ENCODE results near the gene PLK5. TPM values are rescaled to one million over a fixed set of nuclear protein-coding genes. Genes with fewer than 3 reads are reported as not detected.
"Not testable (repeated sequence)": the region's sequence is repeated elsewhere in the genome, so short reads cannot be mapped to it uniquely, and the experiment has no call there.

Gene PLK5, protein sequence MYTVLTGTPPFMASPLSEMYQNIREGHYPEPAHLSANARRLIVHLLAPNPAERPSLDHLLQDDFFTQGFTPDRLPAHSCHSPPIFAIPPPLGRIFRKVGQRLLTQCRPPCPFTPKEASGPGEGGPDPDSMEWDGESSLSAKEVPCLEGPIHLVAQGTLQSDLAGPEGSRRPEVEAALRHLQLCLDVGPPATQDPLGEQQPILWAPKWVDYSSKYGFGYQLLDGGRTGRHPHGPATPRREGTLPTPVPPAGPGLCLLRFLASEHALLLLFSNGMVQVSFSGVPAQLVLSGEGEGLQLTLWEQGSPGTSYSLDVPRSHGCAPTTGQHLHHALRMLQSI
- total RNA-seq (2014; rRNA removed; shearing (Covaris generic)) = not detected in 2 replicates

DNA sequence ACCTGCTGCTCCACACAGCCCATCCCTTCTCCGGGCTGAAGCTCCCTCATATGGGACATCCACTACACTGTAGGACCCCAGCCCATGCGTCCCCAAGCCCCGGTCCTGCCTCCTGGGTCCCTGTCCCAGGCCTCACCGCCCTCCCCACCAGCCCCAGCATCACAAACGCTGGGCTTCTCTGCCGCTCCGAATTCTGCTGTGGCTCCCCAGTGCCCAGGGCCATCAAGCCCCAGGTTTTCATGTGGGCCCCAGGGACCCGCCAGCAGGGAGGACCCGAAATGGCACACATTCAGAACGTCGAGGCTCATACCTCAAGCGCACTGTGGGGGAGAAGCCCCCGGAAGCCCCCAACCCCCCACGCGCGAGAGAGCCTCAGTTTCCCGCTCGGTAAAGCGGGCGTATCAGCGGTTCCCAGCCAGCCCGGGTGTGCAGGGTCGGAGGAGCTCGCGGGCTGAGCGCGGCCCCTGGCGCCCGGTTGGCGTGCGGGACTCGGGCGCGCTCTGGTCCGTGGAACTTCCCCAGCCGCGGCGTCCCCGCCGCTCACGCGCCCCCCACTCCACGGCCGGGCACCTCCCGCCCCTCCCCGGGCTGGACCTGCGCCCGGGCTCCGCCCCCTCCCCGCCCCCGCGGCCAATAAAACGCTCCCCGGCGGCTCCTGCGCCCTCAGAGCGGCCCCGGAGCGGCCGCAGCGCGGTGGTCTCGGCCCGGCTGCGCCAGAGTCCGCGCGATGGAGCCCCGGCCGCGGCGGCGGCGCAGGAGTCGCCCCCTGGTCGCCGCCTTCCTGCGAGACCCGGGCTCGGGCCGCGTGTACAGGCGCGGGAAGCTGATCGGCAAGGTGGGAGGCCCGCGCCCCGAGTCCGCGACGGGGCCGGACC is at the start of gene PLK5:
Gene PLK5 (plus strand): TSS at position 666 of the 875 bp plus-strand sequence. CDS start 2,920 bp downstream, outside the sequence.
- no peak for DNase-seq (ENCODE audit: low spot score)

DNA sequence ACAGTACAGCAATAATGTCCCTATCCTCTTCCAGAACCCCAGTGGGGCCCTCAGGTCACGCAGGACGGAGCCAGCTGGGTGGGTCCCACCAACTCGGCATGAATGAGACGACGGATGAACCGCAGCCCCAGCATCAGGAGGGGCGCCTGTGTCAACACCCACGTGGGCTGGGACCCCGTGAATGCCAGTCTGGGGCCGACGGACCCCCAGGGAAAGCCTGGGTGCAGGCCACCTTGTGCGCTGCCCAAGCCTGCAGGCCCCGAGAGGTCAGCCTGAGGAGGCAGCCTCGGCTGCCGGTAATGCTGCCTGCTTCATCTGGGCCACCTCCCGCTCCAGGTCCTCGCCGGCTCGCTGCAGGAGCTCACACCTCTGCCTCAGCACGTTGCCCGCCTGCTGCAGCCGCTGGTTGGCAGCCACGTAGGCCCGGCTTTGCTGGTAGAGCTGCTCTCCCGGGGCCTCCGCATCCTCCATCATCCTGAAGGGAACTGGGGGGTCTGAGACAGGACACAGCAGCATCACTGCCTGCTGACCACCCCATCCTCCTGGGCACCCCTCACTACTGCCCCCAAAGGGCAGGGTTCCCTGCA is 49.0 kb upstream of the PLK5 start:
- DNase-seq (ENCODE audit: low spot score) = no peak

DNA sequence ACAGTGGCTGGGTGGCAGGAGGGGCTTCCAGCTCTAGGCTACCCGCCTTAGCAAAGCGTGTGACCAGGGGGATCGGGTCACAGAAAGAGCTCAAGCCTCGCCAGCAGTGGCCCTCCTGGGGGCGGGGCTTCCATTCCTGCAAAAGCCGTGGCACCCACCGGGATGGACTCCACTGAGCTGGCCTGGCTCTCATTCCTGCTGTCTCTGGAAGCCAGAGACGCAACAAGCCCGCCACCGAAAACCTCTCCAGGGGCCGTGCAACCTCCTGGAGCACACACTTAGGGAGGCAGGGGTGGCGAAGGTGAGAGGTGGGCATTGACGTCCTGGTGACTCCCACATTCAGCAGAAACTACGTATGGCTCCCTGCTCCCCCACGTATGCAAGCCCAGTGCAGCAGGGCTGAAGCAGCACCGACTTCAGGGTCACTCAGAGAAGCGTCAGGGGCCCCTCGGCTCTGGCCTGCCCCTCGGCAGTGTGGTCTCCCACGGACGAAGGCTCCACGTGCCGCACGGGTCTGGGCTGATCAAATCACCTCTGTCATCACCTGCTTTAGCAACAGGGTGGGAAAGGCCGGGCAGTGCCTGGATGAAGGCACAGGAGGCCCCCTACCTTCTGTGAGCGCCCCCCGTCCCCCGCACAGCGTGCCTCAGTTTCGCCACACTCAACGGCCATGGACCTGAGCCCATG is 48.0 kb upstream of the PLK5 start:
- no peak for DNase-seq (ENCODE audit: low spot score)

DNA sequence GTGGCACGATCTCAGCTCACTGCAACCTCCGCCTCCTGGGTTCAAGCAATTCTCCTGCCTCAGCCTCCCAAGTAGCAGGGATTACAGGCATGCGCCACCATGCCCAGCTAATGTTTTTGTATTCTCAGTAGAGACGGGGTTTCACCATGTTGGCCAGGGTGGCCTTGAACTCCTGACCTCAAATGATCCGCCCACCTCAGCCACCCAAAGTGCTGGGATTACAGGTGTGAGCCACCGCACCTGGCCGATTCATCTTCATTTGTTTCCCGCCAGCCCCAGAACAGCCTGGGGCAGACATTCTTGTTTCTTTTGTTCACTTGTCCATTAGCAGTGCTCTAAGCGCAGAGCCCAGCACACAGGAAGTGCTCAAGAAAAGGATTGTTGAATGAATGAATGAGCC is 46.8 kb upstream of the PLK5 start:
- DNase-seq (ENCODE audit: low spot score) = not testable (repeated sequence)

DNA sequence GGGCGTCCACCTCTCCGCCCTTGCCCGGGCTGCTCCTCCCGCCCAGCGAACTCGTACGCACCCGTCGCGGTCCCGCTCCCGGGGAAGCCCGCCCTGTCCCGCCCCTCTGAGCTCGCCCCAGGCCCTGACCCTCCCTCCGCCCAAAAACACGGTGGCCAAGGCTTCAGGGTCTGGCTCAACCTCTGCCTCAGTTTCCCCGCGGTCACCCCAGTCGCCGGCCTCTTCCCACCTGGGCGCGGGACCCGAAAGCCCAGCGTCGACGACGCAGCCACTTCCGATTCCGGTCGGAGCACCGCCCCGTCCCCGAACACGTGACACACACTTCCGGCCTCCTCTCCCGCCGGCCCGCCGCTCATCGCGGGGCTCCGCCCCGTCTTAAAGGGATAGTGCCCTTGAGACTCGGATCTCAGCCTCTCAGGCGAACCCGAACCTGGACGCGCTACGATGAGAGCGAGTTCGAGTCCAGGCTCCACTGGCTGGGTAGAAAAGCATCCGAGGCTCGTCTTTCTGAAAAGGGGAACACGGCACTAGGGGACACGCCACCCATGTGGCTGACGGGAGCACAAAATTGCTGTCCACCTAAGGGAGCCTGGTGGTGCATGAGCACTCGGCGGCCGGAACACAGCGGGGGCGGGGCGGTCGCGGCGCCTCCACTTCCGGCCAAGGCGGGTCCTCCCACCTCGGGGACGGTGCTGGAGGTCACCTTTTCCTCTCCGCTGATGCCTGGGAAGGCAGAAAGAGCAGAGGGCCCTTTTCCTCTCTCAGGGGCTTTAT is 44.8 kb upstream of the PLK5 start, which contains the start of gene C19orf25:
Gene C19orf25 (minus strand): TSS at position 282 of the 774 bp plus-strand sequence. CDS start 312 bp downstream, outside the sequence.
- peak; percentile 89 for DNase-seq (ENCODE audit: low spot score)

DNA sequence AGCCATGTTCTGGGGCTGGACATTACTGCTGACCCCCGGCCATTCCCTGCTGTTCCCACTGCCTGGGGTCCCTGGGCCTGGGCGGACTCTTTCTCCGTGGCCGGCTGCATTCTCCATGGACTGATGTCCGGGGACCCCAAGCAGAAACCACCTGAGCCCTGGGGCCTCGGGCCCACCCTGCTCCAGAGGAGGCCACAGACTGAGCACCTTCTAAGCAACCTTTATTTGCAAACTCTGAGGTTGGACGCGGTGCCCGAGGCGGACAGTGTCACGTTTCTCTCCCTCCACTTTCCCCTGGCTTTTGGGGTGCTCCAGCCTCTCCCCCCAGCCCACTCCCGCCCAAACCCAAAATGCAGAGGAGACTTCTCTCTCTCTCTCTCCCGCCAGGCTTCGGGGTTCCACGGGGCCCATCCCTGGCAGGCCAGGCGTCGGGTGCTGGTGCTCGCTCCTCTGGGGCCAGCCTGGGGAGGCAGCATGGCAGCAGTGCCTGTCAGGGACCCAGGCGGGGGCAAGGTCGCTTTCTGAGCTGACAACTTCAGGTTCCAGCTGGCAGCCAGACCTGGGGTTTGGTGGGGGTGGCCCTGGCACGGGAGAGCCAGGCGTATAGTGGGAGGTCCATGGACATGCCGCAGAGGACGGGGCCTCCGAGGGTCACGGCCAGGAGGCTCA is 42.5 kb upstream of the PLK5 start:
- DNase-seq (ENCODE audit: low spot score) = no peak

DNA sequence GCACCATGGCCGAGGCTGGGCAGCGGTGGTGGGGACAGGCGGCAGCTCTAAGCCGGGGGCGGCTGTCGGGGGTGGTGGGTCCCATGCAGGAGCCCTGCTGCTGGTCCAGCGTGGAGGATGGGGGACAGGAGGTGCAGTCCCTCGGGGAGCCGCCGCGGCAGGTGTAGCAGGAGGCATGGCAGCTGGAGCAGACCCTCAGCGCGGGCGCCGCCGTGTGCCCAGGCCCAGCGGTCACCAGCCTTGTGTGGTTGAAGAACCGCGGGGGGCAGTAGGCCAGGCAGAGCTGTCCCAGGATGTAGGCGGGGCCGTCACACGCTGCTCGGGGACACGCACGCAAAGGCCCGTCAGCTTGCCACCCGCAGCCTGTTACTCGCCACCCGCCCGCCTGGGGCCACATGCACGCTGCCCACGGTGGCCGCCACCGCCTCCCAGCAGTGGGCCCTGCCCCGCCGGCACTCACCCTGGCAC is 42.0 kb upstream of the PLK5 start:
- no peak for DNase-seq (ENCODE audit: low spot score)

DNA sequence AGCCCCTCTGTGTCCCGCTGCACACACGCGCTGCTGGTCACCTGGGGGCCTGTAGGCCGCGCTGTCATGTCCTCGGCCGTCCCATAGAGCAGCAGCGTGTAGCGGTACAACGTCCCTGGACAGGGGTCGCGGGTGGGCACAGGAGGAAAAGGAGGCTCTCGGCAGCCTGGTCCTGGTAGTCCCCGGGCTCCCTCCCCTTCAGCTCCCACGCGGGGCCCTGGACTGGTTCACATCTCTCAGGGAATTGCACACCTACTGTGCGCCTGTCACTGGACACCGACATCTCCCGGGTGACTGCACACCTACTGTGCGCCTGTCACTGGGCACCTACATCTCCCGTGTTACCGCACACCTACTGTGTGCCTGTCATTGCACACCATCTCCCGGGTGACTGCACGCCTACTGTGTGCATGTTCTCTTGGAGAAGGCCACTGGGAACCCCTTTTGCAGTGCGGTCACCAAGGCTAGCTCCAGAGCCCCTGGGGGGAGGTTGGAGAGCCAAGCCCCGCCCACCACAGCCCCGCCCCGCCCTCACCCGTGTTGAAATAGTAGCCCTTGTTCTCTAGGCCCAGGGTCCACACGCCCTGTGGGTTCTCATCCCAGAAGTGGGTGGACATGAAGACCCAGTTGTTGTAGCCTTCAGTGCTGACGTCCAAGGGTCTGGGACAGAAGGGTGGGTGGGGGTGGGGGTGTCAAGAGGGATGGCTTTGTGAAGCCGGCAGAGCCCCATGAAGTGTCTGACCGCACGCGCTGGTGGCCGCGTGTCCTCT is 41.3 kb upstream of the PLK5 start:
- no peak for DNase-seq (ENCODE audit: low spot score)

DNA sequence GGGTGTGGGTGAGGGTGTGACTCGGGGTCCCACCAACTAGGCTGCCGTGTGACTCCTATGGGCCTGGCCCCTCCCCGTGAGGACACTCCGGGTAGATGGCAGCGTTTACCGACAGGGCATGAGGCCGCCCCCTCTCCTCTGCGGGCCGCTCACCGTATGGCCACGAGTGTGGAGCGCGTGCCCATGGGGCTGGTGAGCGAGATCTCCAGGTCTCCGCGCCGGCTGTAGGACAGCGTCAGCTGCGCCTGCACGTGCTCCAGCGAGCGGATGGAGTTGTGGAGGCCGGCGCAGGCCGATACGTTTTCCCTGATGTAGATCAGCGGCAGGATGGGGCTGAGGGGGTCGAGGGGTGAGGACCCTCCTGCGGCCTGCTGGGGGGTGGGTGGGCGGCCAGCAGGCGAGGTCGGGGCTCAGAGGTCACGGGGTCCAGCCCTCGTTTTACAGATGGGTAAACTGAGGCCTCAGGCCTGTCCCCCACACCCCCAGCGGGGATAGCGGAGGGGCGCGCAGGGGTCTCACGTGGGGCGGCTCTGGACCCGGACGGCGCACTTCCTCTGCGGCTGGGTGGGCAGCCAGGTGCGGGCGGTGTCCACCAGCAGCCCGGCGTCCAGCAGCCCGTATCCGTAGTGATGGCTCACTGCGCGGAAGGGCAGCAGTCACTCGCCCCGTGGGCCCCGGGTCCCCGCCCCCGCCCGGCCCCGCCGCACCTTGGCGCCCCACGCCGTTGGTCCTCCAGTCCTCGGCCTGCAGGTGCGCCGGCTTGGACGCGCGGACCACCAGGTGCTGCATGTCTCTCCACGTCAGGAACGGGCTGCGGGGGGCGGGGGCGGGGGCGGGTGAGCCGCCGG is 40.5 kb upstream of the PLK5 start:
- no peak for DNase-seq (ENCODE audit: low spot score)

DNA sequence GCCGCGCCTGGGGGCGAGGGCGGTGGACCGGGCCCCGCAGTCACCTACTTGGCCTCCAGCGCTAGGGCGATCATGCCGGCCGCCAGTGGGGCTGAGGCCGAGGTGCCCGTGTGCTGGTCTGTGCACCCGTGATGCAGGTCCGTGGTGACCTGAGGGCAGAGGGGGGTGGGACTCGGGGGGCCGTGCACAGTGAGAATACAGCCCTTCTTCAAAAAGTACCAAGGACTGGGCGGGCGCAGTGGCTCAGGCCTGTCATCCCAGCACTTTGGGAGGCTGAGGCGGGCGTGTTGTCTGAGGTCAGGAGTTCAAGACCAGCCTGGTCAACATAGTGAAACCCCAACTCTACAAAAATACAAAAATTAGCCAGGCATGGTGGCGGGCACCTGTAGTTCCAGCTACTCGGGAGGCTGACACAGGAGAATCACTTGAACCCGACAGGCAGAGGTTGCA is 39.9 kb upstream of the PLK5 start:
- no peak for DNase-seq (ENCODE audit: low spot score)

DNA sequence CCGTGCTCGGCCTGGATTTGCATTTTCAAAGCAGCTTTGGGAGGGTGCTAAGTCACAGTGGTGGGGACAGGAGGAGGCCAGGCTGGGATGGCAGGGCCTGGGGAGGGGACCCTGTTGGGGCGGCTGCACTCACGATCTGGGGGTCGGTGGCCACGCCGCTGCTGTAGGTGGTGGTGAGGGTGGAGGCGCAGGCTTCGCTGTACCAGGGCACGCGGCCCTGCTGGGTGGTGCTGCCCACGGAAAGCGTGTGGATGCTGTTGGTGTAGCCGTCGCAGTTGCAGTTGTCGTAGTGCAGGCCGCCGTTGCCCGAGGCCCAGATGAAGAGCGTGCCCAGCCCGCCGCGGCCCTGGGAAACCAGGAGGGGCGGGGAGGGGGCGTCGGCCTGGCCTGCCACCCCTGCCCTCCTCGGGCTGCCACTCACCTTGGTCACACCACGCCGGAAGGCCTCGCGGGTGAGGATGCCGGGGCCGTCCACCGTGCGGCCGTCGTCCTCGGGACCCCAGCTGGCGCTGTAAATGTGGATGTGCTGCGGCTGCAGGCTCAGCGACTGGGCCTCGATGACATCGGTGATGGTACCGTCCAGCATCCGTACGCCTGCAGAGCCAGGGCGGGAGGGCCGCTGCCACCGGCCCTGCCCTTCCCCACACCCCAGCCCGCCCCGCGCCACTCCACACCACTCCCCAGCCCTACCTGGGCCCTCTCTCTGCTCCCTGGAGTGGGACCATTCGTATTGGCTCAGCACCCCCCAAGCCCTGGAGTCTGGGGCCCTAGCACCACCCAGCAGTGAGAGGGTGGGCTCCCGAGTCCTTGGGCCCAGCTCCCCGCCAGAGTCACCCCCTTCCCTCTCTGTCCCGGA is 36.9 kb upstream of the PLK5 start:
- no peak for DNase-seq (ENCODE audit: low spot score)

DNA sequence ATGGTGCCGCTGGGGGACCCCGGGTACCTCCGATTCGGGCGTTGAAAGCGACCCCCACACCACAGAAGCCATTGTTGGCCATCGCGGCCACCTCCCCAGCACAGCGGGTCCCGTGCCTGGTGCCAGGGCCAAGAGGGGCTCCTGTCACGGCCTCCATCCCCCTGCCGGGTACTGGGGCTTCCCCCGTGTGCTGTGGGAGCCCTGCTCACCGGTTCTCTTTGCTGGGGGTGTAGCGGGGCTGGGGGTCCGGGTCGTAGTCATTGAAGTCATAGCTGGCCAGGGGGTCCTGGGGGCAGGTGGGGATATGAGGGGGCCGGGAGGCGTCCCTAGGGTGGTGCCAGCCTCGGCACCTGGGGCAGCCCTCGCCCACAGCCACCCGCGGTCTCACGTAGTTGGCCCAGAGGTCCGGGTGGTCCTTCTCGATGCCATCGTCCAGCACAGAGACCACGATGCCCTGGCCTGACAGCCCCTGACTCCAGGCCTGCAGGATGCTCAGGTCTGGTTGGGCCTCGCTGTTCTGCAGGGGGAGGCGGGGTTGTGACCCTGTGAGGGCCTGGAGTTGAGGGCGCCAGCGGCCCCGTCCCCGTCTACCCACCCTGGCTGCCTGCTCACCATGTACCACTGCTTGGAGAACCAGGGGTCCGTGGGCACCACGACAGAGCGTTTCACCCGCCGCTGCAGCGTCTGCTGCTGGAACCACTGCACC is 36.1 kb upstream of the PLK5 start:
- no peak for DNase-seq (ENCODE audit: low spot score)

DNA sequence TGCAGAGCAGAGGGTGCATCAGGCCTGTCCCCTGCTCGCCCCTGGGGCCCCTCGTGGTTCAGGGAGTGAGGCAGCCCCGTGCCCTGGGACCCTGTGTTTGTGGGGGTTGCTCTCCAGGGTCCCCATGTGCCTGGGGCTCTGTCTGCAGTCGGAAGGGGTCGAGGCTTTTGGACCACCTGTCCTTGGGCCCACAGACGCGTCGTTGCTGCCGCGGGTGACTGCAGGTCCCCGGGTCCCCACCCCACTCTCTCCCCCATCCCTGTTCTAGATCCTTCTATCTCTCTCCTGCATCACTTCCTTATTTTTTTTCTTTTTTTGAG is 35.6 kb upstream of the PLK5 start:
- DNase-seq (ENCODE audit: low spot score) = no peak

DNA sequence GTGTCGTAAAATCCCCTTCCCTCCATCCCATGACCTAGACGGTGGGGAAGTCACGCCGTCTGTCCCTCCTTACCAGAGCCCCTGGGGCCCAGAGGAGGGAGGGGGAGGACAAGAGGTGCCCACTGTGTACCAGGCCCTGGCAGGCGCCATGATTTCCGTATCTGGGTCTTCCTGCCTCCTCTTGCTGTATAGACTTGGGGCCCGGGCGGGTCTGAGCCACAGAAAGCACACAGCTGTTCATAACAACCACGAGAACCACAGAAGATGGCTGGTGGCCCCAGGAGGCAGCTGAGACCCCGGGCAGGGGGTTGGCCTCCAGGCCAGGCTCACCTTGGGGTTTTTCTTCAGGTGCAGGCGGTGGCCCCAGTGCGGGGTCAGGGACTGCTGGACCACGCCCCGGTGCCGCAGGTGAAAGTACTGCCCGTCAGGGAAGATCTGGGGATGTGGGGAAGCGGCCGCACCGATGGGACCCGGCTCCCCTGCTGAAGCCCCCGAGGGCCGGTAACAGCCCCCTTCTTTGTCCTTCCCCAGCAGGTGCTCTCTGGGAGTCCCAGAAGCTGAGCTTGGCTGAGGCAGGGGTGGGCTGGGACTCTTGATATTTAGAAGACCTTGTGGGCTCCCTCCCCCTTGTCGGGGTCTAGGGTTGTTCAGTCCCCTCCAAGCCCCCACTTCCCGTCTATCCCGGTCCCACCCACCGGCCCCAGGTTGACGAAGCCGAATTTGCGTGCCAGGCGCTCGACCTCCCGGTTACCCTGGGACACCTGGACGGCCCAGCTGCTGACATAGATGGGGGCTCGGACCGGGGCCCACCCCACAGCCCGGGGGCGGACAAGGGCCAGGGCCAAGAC is 34.2 kb upstream of the PLK5 start:
- no peak for DNase-seq (ENCODE audit: low spot score)

DNA sequence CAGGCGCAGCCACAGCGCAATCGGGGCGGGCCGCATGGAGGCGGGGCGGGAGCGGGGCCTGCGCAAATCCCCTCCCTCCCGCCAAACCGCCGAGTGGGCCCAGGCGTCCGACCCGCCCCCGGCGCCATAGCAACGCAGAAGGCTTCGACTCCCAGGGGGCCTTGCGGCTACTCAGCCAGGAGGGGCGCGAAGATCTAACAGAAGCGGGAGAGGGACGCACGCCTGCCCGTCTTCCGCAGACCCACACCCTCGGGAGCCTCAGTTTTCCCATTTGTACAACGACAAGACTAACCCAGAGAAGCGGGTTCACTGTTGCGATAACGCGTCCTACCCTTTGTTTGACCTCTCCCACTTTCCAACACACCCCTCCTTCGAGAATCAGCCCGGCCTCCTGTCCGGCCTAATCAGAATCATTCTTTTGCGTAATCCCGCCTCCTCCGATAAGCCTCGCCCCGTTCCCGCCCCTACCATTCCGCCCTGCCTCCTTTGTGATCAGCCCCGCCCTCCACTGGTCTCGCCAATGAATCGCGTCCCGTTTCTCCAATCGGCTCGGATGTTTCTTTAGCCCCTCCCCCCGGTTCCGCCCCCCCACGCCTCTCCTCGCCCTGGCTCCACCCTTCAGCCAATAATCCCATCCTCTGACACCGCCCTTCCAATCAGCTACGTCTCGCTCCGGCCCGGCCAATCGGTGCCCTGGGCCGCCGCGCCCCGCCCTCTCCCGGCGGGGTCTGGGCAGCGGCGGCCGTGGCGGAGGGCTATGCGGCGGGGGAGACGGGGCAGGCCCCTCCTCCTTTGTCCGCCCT is 33.4 kb upstream of the PLK5 start, which contains the start of gene PCSK4:
Gene PCSK4 (minus strand): TSS at position 40 of the 803 bp plus-strand sequence. CDS start 4 bp downstream, at position 36.
- peak; percentile 96 for DNase-seq (ENCODE audit: low spot score)

Measured in HT-29 (cell line).